GM08714 (cell line): ENCODE data around the gene NMRAL1.

ENCODE experiments used
- H3K4me3 ChIP-seq: fragments of 200-500 bp; sonication (Bioruptor generic); 2 replicates; pipeline ENCODE4 v1.5.1; 2014; ENCODE audit warnings: mild to moderate bottlenecking, low read length, inconsistent platforms
- ZNF274 ChIP-seq: IDR thresholded peaks from 2 replicates; pipeline ENCODE4 v1.6.1; 2012; ENCODE audit warnings: mild to moderate bottlenecking, low read depth, low read length

NMRAL1 gene

DNA sequence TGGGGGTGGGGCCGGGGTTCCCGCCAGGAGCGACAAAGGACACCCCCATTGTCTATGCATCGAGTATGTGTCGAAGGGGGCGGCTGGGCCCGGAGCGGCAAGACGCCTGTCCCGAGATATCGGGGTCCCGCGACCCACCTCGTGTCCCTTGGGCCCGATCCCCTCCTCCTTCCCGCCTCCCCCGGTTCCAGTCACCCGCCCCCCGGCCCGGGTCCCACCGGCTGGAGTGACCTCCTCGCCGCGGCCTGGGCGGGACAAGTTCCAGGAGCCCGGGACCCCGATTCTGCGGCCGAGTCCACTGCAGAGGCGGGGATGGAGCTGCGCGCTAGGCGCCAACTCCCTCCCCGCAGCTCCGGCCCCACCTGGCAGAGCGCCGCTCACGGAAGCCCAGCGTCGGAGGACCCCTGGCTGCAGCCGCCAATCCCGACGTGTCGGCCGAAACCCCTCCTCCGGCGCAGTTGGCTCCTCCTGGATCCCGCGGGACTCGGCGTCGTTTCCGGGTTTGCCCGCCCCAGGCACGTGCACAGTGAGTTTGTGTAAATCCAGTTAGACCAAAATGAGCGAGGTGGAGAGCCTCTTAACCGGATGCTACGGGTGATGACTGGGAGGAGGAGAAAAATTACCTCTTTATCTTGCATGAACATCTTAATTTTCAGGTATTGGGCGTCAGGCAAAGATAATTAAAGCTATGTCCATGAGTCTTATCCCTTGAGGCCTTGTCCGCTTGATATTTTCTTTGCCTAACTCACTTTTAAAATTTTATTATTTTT, at the start of gene NMRAL1:
Gene NMRAL1 (minus strand): TSS at position 434 of the 770 bp plus-strand sequence. CDS start 493 bp downstream, outside the sequence.
- TF ChIP-seq ZNF274: no peak
- peak within 1 kb of the TSS; percentile 51; the same call in 1 of the 2 replicates for H3K4me3 ChIP-seq

DNA sequence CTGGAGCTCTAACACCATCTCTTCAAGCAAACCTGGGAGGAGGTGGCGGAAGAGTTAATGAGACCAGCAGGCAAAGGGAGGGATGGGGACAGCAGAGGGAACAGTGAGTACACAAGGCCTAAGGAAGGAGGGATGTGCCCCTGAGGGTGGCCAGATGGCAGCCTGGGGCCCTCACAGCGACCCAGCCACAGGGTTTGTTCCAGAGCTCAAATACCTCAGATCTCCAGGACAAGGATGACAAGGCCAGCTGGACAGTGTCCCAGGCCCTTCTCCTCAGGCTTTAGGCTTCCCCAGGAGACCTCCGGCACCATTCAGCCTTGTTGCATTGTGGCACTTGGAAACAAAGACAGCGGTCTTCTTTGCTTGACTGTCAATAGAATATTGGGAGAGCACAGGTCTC, 49.3 kb upstream of the NMRAL1 start:
- H3K4me3 ChIP-seq: no peak overlapping the region
- no peak for TF ChIP-seq ZNF274

DNA sequence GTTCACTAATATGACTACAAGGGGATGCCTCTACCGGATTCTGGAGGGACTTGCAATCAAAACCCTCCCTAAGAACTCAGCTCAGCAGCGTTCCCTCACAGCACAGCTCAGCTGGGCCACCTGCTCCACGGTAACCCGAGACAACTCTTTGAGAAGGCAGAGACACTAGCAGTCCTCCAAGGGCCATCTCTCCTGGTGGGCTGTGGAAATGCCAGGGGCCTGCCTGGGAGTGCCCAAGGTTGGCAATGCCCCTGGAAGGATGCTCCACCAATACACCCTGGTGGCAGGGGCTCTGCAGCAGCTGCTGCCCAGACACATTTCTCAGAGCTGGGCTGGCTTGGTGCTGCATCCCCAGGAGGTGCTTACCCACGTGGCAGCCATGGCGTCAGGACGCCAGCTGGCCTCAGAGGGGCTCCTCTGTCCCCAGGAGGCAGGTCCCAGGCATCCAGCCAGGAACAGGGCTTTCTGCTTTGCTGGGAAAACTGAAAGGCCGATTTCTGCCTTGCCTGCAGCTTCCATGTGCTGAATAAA, 47.7 kb upstream of the NMRAL1 start:
- no peak overlapping the region for H3K4me3 ChIP-seq
- no peak for TF ChIP-seq ZNF274

DNA sequence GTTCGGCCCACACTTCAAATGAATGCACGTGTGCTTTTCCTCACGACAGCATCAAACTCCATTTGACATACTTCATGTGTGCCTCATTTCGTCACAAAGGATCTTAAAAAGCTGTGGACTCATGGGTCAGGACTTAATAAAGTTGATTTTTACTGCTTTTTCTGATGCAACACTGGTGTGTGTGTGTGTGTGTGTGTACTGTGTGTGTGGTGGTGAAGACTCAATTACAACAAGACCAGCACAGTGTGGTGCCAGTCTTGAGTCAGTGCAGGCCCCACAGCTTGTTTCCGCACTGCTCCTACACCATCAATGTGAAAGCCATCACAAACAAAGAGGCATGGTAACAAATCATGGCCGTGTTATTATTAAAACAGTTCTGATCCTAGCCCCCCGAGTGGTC, 46.5 kb upstream of the NMRAL1 start:
- no peak for TF ChIP-seq ZNF274
- H3K4me3 ChIP-seq: no peak overlapping the region

DNA sequence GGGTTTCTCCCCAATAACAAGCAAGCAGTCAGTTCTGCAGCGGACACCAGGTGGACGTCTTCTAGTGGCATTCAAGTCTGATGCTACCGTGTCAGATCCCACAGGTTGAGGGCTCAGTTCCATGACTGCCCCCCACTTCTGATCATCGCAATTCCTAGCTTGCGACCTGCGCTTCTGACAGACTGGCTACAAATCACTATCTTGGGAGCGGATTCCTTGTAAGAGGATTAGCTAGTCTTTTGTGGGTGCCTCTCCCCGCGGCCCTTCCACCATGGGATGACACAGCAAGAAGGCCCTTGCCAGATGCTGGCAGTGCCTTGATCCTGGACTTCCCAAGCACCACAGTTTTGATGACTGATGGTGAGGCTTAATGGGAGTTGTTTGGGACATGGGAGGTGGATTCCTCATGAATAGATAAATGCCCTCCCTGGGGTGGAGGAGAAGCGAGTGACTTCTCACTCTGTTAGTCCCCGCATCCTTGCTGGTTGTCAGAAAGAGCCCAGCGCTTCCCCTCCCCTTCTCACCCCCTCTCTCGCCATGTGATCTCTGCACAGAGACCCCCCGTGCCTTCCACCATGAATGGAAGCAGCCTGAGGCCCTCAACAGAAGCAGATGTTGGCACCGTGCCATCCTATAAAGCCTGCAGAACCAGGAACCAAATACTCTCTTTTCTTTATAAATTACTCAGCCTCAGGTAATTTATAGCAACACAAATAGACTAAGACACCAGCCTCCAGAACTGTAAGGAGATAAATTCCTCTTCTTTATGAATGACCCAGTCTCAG, 45.0 kb upstream of the NMRAL1 start:
- H3K4me3 ChIP-seq: no peak overlapping the region
- no peak for TF ChIP-seq ZNF274

DNA sequence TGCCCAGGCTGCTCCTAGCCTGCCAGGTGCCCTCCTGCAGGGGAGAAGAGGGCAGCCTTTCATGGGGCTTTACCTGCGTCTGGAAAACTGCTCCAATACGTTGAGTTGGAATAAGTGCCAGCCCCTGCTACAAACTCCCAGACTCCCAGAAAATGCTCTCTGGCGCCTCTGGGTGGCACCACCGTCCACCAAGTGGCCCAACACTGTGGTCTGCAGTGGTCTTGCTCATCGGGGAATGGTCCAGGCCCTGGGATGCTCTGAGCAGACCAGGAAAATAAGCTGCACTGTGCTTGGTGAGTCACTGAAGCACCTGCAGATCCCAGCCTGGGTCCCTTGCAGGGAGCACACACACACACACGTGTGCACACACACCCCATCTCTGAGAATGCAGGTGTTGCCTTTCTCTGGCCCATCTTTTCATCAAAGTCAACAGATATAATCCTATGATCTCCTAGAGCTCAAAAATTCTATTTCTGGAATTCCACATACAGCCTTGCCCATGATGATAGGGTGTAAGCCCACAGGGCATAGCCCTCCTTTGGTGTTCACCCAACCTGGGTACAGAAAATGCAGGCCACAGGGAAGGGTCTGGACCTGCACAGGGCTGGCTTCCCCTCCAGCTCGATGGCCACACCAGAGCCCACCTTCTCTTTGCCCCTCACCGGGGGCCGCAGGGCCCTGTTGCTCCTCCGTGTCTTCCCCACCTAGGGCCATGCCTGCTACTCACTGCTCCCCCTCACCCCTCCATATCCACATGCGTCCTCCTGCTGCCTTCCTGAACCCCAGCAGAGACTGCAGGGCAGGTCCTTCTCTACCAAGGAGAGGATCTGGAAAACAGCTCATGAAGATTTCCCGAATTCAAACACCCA, 43.6 kb upstream of the NMRAL1 start:
- no peak for TF ChIP-seq ZNF274
- H3K4me3 ChIP-seq: no peak overlapping the region

DNA sequence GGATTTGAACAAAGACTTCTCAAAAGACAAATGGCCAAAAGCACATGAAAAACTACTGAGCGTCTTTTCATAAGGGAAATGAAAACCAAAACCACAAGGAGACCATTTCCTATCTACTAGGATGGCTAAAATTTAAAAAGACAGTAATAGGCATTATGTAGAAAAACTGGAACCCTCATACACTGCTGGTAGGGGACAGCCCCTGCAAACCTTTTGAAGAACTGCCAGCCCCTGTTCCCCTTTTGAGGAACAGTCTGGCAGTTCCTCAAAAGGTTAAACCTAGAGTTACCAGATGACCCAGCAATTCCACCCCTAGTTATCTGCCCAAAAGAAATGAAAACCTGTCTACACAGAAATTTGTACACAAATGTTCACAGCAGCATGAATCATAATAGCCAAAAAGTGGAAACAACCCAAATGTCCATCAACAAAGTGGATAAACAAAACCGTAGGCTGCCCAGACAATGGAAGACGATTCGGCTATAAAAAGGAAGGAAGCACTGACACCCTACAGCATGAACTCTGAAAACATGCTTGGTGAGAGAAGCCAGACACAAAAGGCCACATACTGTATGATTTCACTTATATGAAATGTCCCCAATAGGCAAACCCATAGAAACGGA, 41.3 kb upstream of the NMRAL1 start:
- no peak for TF ChIP-seq ZNF274
- H3K4me3 ChIP-seq: peak overlapping the region; percentile 27; the same call in 1 of the 2 replicates

DNA sequence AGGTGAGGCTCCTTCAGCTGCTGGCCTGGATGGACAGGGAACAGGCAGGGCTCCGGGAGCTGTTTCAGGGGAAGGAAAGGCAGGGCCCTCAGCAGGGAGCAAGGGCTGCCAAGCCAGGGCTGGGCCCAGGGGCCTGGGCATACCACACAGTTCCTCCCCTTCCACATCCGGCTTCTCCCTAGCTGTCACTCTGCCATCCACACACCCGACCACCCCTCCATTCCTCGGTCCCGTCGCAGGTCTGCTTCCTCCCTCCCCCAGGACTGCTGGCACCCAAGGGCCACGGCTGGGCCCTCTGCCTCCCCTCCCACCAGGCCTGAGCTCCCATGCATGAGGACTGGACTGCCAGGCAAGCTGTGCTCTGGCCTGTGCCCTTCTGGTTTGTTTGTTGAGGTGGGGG, 40.2 kb upstream of the NMRAL1 start:
- peak overlapping the region; percentile 0; the same call in 1 of the 2 replicates for H3K4me3 ChIP-seq
- no peak for TF ChIP-seq ZNF274

DNA sequence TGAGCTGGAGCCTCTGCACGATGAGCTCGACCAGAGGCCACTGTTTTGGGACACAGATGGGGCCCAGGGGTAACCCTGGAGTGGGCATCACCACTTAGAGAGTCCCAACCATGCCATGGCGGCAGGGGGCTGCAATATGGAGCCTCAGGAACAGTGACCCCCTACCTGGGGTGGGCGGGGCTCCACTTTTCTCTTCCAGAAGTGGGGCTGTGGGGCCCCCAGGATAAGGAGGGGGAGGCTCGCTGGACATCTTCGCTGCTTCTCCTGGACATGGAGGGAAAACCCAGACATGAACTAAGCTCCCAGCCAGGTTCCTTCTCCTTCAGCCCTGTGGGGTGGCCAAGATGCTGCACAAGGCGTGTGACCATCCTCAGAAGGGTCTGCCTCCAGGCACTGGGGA, 39.5 kb upstream of the NMRAL1 start:
- TF ChIP-seq ZNF274: no peak

DNA sequence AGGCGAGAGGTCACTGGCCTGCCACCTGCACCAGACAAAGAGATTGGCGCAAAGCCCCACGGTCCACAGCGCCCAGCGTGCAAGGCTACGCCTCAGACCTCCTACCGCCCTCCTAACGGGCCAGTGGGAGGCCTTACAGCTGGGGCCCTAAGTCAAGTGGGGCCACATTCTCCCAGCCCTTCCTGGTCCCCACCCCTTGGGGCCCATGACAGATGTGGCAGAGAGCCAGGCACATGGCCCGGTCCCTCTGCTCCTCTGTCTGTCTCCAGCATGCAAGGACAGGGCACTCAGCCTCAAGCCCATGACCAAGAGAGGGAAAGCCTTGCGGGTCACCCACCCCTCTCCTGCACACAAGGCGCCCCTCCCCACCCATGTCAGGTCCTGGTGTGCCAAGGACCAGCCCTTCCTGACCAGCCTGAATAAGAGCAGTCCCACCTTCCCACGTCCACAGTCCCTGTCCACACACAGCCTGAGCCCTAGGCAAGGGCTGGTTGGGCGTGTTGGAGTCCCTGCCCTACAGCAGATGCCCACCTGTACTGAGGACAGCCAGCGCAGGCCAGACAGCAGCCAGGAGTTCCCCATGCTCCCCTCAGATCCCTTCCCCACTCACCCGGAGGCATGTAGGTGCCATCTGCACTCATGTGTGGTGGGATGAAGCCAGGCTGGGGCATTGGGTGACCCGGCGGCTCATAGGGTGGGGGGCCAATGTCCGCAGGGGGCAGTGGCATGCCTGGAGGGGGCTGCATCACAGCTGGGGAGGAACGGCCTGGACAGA, 38.8 kb upstream of the NMRAL1 start:
- H3K4me3 ChIP-seq: no peak overlapping the region
- no peak for TF ChIP-seq ZNF274

More for the DNA sequence above, 39.5 kb upstream of the NMRAL1 start:
- H3K4me3 ChIP-seq: no peak overlapping the region; the same call in 1 of the 2 replicates

DNA sequence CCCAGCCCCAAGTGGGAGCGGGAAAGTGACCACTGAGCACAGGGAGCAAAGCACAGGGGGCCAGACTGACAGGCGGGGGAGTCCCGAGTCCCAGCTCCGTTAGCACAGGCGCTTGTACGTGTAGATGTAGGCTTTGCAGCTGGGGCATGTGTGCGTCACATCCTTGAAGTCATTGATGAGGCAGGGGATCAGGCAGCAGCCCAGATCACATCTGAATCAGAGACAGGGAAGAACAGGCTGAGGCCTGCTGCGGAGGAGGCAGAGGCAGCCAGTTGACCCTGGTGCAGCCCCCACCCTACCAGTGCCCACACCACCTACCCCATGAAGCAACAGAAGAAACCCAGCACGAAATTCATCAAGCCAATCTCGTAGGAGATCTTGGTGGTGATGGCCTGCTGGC, 38.0 kb upstream of the NMRAL1 start:
- no peak overlapping the region for H3K4me3 ChIP-seq
- TF ChIP-seq ZNF274: no peak

DNA sequence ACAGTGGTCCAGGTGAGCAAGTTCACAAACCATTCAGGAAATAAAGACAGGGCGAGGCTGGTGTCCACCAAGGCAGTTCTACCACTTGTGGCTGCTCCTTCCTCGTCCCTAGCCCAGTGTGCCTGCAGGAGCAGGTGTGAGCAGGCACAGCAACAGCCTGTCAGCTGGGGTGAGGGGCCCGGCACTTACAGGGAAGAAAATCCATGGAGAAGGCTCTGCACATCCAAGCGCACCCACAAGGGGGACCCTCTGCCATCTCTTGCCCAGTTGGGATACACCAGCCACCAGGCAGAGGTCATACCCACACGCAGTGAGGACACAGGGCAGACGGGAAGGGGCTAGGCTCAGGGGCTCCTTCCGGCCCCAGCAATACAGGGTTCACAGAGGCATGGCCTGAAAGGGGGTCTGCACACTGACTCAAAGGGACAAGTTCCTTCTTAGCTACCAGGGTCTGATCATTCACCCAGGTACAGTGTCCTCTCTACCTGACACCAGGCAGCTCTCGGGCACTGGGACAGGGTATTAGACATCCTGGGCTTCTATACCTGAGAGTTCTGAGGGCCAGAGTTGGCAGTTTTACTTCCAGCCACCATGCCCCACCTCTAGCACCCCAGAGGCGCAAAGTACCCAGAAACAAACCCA, 37.1 kb upstream of the NMRAL1 start:
- no peak for TF ChIP-seq ZNF274
- H3K4me3 ChIP-seq: no peak overlapping the region
